HepG2 (cell line): ENCODE results near the gene COX15.

Experiments
- AGO1 ChIP-seq: fragments of 200-400 bp; formaldehyde crosslinking; IDR thresholded peaks from 2 replicates; pipeline ENCODE4 v1.6.1; 2017; ENCODE audit warnings: mild to moderate bottlenecking, low read depth, low read length, moderate library complexity; ENCODE audit not compliant: poor library complexity, severe bottlenecking
- SALL2 ChIP-seq: sonication (generic); formaldehyde crosslinking; IDR thresholded peaks from 2 replicates; pipeline ENCODE4 v1.8.1; 2023; ENCODE audit warnings: mild to moderate bottlenecking, missing genetic modification reagents, inconsistent platforms
- SMAD1 ChIP-seq: sonication (generic); formaldehyde crosslinking; IDR thresholded peaks from 2 replicates; pipeline ENCODE4 v1.4.0; 2020; ENCODE audit warnings: missing genetic modification reagents, low read depth, mild to moderate bottlenecking, borderline replicate concordance
- ZFP41 ChIP-seq: sonication (generic); formaldehyde crosslinking; IDR thresholded peaks from 2 replicates; pipeline ENCODE4 v1.4.0; 2020; ENCODE audit warnings: mild to moderate bottlenecking, missing genetic modification reagents, borderline replicate concordance
- ZNF180 ChIP-seq: sonication (generic); formaldehyde crosslinking; IDR thresholded peaks from 2 replicates; pipeline ENCODE4 v1.4.0; 2020; ENCODE audit warnings: low read depth, missing genetic modification reagents, borderline replicate concordance
- TF ChIP-seq, protein P1 (sequence below): fragments of 450-650 bp; IDR thresholded peaks from 2 replicates; pipeline ENCODE4 v1.6.1; 2017; ENCODE audit warnings: mild to moderate bottlenecking
- TF ChIP-seq, protein P2 (sequence below): sonication (generic); formaldehyde crosslinking; IDR thresholded peaks from 2 replicates; pipeline ENCODE4 v1.4.0; 2020; ENCODE audit warnings: low read depth, mild to moderate bottlenecking, missing genetic modification reagents
- TF ChIP-seq, protein P3 (sequence below): sonication (generic); formaldehyde crosslinking; IDR thresholded peaks from 2 replicates; pipeline ENCODE4 v1.4.0; 2020; ENCODE audit warnings: missing genetic modification reagents, borderline replicate concordance
- TF ChIP-seq, protein P4 (sequence below): sonication (generic); formaldehyde crosslinking; IDR thresholded peaks from 2 replicates; pipeline ENCODE4 v1.4.0; 2020; ENCODE audit warnings: missing genetic modification reagents, mild to moderate bottlenecking, borderline replicate concordance
- TF ChIP-seq, protein P5 (sequence below): sonication (generic); formaldehyde crosslinking; IDR thresholded peaks from 2 replicates; pipeline ENCODE4 v1.8.1; 2022; ENCODE audit warnings: low read depth, mild to moderate bottlenecking, missing genetic modification reagents
- TF ChIP-seq, protein P6 (sequence below): sonication (generic); formaldehyde crosslinking; IDR thresholded peaks from 2 replicates; pipeline ENCODE4 v1.4.0; 2020; ENCODE audit warnings: missing genetic modification reagents

DNA sequence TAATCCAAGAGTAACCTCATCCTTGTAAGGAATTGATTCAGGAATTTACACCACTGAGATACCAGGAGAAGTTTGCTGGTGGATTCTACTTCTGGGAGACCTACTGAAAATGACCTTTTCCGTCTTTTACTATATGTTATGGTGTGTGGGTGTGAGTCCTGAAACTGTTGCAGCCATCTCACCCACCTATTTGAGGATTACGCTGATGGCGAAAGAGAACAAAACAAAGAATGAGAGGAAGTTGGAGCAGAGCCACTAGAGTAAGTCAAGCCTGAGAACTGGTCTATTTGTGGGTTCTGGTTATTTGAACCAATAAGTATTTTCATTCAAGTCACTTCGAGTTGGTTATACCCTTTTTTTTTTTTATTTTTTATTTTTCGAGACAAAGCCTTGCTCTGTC, 37.8 kb upstream of the COX15 start:
- TF ChIP-seq AGO1 (no peak), SMAD1 (CRISPR knock-in tag) (no peak), ZNF180 (no peak), ZFP41 (CRISPR knock-in tag) (no peak), SALL2 (CRISPR knock-in tag) (no peak)
- TF ChIP-seq, protein P1, sequence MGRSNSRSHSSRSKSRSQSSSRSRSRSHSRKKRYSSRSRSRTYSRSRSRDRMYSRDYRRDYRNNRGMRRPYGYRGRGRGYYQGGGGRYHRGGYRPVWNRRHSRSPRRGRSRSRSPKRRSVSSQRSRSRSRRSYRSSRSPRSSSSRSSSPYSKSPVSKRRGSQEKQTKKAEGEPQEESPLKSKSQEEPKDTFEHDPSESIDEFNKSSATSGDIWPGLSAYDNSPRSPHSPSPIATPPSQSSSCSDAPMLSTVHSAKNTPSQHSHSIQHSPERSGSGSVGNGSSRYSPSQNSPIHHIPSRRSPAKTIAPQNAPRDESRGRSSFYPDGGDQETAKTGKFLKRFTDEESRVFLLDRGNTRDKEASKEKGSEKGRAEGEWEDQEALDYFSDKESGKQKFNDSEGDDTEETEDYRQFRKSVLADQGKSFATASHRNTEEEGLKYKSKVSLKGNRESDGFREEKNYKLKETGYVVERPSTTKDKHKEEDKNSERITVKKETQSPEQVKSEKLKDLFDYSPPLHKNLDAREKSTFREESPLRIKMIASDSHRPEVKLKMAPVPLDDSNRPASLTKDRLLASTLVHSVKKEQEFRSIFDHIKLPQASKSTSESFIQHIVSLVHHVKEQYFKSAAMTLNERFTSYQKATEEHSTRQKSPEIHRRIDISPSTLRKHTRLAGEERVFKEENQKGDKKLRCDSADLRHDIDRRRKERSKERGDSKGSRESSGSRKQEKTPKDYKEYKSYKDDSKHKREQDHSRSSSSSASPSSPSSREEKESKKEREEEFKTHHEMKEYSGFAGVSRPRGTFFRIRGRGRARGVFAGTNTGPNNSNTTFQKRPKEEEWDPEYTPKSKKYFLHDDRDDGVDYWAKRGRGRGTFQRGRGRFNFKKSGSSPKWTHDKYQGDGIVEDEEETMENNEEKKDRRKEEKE: no peak
- TF ChIP-seq, protein P2, sequence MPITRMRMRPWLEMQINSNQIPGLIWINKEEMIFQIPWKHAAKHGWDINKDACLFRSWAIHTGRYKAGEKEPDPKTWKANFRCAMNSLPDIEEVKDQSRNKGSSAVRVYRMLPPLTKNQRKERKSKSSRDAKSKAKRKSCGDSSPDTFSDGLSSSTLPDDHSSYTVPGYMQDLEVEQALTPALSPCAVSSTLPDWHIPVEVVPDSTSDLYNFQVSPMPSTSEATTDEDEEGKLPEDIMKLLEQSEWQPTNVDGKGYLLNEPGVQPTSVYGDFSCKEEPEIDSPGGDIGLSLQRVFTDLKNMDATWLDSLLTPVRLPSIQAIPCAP (CRISPR knock-in tag): no peak
- TF ChIP-seq, protein P3, sequence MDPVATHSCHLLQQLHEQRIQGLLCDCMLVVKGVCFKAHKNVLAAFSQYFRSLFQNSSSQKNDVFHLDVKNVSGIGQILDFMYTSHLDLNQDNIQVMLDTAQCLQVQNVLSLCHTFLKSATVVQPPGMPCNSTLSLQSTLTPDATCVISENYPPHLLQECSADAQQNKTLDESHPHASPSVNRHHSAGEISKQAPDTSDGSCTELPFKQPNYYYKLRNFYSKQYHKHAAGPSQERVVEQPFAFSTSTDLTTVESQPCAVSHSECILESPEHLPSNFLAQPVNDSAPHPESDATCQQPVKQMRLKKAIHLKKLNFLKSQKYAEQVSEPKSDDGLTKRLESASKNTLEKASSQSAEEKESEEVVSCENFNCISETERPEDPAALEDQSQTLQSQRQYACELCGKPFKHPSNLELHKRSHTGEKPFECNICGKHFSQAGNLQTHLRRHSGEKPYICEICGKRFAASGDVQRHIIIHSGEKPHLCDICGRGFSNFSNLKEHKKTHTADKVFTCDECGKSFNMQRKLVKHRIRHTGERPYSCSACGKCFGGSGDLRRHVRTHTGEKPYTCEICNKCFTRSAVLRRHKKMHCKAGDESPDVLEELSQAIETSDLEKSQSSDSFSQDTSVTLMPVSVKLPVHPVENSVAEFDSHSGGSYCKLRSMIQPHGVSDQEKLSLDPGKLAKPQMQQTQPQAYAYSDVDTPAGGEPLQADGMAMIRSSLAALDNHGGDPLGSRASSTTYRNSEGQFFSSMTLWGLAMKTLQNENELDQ (CRISPR knock-in tag): no peak
- TF ChIP-seq, protein P4, sequence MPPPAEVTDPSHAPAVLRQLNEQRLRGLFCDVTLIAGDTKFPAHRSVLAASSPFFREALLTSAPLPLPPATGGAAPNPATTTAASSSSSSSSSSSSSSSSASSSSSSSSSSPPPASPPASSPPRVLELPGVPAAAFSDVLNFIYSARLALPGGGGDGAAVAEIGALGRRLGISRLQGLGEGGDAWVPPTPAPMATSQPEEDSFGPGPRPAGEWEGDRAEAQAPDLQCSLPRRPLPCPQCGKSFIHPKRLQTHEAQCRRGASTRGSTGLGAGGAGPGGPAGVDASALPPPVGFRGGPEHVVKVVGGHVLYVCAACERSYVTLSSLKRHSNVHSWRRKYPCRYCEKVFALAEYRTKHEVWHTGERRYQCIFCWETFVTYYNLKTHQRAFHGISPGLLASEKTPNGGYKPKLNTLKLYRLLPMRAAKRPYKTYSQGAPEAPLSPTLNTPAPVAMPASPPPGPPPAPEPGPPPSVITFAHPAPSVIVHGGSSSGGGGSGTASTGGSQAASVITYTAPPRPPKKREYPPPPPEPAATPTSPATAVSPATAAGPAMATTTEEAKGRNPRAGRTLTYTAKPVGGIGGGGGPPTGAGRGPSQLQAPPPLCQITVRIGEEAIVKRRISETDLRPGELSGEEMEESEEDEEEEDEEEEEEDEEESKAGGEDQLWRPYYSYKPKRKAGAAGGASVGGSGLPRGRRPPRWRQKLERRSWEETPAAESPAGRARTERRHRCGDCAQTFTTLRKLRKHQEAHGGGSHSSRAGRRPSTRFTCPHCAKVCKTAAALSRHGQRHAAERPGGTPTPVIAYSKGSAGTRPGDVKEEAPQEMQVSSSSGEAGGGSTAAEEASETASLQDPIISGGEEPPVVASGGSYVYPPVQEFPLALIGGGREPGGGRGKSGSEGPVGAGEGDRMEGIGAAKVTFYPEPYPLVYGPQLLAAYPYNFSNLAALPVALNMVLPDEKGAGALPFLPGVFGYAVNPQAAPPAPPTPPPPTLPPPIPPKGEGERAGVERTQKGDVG: no peak
- TF ChIP-seq, protein P5, sequence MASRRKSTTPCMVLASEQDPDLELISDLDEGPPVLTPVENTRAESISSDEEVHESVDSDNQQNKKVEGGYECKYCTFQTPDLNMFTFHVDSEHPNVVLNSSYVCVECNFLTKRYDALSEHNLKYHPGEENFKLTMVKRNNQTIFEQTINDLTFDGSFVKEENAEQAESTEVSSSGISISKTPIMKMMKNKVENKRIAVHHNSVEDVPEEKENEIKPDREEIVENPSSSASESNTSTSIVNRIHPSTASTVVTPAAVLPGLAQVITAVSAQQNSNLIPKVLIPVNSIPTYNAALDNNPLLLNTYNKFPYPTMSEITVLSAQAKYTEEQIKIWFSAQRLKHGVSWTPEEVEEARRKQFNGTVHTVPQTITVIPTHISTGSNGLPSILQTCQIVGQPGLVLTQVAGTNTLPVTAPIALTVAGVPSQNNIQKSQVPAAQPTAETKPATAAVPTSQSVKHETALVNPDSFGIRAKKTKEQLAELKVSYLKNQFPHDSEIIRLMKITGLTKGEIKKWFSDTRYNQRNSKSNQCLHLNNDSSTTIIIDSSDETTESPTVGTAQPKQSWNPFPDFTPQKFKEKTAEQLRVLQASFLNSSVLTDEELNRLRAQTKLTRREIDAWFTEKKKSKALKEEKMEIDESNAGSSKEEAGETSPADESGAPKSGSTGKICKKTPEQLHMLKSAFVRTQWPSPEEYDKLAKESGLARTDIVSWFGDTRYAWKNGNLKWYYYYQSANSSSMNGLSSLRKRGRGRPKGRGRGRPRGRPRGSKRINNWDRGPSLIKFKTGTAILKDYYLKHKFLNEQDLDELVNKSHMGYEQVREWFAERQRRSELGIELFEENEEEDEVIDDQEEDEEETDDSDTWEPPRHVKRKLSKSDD: no peak
- TF ChIP-seq, protein P6, sequence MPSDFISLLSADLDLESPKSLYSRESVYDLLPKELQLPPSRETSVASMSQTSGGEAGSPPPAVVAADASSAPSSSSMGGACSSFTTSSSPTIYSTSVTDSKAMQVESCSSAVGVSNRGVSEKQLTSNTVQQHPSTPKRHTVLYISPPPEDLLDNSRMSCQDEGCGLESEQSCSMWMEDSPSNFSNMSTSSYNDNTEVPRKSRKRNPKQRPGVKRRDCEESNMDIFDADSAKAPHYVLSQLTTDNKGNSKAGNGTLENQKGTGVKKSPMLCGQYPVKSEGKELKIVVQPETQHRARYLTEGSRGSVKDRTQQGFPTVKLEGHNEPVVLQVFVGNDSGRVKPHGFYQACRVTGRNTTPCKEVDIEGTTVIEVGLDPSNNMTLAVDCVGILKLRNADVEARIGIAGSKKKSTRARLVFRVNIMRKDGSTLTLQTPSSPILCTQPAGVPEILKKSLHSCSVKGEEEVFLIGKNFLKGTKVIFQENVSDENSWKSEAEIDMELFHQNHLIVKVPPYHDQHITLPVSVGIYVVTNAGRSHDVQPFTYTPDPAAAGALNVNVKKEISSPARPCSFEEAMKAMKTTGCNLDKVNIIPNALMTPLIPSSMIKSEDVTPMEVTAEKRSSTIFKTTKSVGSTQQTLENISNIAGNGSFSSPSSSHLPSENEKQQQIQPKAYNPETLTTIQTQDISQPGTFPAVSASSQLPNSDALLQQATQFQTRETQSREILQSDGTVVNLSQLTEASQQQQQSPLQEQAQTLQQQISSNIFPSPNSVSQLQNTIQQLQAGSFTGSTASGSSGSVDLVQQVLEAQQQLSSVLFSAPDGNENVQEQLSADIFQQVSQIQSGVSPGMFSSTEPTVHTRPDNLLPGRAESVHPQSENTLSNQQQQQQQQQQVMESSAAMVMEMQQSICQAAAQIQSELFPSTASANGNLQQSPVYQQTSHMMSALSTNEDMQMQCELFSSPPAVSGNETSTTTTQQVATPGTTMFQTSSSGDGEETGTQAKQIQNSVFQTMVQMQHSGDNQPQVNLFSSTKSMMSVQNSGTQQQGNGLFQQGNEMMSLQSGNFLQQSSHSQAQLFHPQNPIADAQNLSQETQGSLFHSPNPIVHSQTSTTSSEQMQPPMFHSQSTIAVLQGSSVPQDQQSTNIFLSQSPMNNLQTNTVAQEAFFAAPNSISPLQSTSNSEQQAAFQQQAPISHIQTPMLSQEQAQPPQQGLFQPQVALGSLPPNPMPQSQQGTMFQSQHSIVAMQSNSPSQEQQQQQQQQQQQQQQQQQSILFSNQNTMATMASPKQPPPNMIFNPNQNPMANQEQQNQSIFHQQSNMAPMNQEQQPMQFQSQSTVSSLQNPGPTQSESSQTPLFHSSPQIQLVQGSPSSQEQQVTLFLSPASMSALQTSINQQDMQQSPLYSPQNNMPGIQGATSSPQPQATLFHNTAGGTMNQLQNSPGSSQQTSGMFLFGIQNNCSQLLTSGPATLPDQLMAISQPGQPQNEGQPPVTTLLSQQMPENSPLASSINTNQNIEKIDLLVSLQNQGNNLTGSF (CRISPR knock-in tag): no peak
